NCI-H748 treated with DMSO at 0.1 percent for 48 hours (cell line): ENCODE data around the gene RAET1L.
"Not testable (repeated sequence)": the region's sequence is repeated elsewhere in the genome, so short reads cannot be mapped to it uniquely, and the experiment has no call there.

ENCODE experiments used
- DNase-seq: peaks from one replicate; lab custom pipeline; 2025; lab: John Stamatoyannopoulos, UW

Gene RAET1L

GRCh38 chr6:150044621-150045145 is 19.4 kb upstream of the RAET1L start:
- no peak for DNase-seq

DNA sequence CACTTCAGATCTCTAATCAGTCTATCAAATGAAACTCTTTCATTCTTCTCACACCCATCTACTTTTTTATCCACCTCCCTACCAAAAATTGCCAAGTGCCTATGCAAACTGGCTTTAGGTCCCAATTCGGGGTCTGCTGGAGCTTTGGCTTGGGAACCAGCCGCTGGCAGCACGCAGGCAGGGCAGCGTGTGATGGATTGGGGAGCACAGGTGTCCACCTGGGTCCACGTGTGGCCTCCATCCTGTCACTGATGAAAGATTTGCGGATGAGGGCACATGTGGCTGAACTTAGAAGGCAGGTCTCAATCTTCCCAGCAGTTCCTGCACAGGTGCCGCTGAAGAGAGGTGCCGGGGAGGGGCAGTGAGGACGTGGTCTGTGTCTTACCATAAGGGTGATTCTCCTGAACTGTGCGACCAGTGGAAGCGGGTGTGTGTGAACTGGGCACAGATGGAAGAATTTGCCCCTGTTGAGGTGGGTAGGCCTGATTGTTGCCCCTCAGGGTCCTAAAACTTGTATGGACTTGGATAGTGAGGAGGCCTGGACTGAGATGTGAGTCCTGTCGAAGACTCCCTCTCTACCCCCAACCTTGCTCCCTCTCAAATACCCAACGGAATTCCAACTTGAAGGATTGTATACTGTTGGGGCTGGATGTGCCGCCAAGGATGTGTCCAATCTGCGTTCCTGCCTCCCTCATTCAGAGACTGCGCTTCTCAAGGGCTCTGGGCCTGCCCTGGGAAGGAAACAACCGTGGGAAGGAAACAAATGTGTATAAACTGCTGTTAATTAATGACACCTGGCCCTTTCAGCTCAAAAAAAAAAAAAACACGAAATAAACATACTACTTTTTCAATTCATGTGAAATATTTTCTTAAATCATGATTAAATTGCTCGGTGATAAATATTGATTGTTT is 18.4 kb upstream of the RAET1L start:
- DNase-seq: no peak

DNA sequence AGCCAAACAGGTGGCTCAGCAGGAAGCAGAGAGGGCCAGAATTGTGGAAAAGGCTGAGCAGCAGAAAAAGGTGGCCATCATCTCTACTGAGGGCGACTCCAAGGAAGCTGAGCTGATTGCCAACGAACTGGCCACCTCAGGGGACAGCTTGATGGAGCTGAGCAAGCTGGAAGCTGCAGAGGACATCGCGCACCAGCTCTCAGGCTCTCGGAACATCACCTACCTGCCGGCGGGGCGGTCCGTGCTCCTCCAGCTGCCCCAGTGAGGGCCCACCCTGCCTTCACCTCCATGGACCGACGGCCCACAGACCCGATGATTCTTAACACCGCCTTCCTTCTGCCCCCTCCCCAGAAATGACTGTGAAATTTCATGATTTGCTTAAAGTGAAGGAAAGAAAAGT is 17.8 kb upstream of the RAET1L start:
- DNase-seq: no peak

DNA sequence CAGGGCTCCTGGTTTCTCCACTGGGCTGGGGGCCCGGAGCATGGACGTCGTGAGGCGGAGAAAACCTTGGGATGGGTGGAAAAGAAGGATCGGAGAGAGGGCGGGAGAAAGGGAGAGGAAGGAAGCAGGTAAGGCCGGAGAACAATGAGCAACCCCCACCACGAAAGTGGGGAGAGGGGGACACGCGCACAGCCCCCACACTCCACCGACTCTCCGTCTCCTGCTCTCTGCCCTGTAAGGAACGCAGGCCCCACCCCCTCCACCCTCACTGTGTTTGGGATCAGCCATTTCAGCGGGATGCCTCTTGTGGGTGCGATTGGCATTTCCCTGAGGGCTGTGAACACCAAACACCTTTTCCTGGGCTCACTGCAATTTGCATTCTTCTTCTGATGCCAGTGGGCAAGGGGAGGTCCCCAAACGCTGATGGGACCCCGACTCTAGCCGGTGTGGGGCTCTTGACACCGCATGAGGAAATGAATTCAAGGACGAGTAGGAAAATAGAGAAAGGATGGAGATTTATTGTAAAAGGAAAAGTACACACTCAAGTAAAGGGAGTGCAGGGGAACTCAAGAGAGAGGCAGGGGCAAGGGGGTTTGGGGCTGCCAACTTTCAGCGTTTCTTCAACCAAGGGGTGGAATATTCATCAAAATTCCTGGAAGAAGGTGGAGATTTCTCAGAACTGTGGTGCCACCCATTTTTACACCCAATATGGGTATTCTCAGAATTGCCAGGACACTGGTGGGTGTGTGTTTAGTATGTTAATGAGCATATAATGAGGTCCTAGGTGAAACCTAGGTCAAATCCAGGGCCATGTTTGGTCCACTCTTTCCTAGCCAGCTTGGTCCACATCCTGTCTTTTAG is 13.1 kb upstream of the RAET1L start:
- no peak for DNase-seq

GRCh38 chr6:150037526-150038201 is 12.3 kb upstream of the RAET1L start:
- no peak for DNase-seq

- DNase-seq: no peak
These were observed 10.7 kb upstream of the RAET1L start for GRCh38 chr6:150036081-150036480.

GRCh38 chr6:150033207-150033771 is 8.0 kb upstream of the RAET1L start:
- DNase-seq: no peak

GRCh38 chr6:150032598-150032997 is 7.3 kb upstream of the RAET1L start:
- DNase-seq: no peak

- DNase-seq: no peak
These were observed 5.3 kb upstream of the RAET1L start for GRCh38 chr6:150030611-150031010.

DNA sequence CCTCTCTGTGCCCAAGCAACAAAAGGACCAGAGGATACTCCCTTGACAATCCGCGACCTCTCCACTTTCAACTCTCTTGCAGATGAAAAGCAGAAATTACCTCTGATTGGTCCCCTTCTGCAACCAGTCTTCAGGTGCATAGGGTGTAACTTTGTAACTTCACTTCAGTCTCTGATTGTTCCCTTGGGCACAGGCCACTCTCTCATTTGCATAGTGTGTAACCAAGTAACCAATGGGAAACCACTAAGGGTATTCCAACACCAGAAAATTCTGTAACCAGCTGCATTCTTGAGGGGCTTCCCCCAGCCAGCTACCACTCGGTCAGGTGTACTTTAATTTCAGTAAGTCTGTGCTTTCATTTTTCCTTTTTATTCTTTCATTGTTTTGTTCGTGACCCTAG is 4.4 kb upstream of the RAET1L start:
- DNase-seq: no peak

- no peak for DNase-seq
These were observed 3.9 kb upstream of the RAET1L start for GRCh38 chr6:150029276-150029675.

DNA sequence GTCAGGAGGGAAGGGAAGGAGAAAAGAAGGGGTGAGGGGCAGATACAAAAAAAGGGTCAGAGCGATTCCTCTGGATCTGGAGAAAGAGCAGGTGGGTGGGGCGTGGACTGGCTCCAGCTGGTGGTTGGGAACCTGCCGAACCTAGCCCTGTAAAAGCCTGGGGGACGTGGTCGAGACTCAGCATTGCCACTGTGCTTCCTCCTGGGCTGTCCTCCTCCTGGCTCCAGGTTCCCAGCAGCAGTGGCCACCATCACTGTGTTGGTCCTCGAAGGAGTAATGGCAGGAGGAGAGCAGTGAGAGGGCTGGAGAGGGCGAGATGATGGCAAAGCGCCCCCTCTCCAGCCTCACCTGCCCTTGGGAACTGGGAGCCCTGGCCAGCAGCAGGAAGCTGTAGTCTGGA is 3.5 kb upstream of the RAET1L start:
- no peak for DNase-seq

- no peak for DNase-seq
These were observed 2.7 kb upstream of the RAET1L start for GRCh38 chr6:150027806-150028565.

DNA sequence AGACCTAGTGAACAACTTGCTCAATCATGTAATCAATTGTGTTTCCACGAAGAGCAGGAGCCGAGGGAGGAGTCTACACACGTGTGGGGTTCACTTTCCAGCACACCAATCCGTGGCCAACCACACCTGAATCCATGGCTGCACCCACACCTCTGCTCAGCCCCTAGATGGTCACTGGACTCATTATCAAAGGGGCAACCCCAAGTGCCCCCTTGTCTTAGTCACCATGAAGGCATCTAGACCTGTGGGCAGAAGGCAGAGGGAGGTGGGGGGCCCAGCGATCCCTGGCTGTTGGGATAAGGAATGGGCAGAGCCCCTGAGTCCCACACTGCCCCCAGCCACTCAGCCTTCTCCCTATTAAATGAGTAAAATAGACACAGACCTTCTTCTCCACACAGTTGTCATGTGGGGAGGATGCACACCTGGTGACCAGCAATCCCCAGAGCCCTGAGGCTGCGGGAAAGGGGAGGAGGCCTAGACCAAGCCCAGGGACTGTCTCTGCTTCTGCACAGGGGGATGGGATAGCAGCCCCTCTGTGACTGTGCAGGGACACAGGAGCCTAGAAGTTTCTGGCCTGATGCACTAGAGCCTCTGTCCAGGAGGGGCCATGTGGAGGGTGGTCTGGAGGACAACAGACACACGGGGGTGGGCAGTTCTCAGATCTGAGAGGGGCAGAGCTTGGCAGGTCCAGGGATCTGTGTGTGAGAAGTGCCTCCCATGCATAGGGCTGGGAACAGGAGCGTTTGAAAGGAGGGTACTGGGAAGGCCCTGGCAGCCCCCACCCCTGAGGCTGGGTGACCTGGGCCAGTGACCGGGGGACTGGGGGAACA is 1.9 kb upstream of the RAET1L start:
- no peak for DNase-seq

- no peak for DNase-seq
These were observed 631 bp downstream of the RAET1L start for GRCh38 chr6:150024646-150025155.

DNA sequence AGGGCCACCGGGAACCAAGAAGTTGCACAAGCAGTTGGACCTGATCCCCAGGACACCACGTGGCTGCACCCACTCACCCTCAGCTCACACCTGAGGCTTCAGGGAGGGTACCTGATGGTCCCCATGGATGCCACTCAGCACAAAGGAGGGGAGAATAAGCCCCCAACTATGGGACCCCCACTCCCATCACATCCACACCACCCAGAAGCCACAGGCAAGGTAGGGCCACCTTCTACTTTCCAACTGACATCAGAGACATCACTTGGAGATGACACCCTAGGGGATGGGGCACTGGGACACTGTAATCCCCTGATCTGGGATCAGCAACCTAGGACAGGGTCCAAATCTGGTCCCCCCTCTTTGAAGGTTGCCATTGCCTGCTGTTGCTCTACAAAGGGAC is 1.3 kb downstream of the RAET1L start:
- not testable (repeated sequence) for DNase-seq

GRCh38 chr6:150021870-150022269 is 3.5 kb downstream of the RAET1L start:
- DNase-seq: not testable (repeated sequence)

- no peak for DNase-seq
These were observed 6.3 kb downstream of the RAET1L start for GRCh38 chr6:150018846-150019580.

GRCh38 chr6:150017186-150017521 is 8.2 kb downstream of the RAET1L start:
- not testable (repeated sequence) for DNase-seq
